ENCODE data around the gene BPIFB1. TPM values are rescaled to one million over a fixed set of nuclear protein-coding genes. Genes with fewer than 3 reads are reported as not detected.

The BPIFB1 gene
- total and polyA plus RNA-seq, 2 of the 13 experiments (the other 11 are each of a cell fraction or from before 2014, with no cell fraction given), result 0.82 to 4.4 TPM

DNA sequence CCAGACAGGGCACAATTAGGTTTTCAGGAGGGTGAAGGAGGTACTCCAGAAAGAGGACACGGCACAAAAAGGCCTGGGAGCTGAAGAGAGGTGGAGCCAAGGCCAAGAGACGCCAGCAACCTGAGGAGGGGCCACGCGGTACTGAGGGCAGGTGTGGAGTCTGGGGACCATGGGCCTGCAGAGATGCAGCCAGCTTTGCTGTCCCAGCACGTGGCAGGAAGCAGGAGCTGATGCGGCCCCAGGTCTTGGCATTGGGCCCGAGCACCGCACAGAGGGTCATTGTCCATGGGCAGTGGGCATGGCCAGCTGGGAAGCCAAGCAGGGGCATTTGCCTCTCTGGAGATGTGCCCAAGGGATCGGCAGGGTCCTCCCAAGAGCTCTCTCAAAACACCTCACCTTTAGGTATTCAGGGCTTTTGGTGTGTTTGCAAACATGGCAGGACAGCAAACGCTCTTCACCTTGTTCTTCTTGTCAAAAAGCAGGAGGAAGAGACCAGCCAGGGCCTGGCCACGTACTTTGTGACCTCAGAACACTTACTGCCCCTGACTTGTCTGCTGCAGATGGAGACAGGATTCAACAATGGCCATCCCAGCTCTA, 1.4 kb upstream of the BPIFB1 start (continued):
- TF ChIP-seq ZBTB40 (IDR thresholded peaks at IDR 0.05) (no peak), ZBTB40 (CRISPR knock-in tag; IDR thresholded peaks at IDR 0.05) (no peak), MIER2 (CRISPR knock-in tag; IDR thresholded peaks at IDR 0.05) (no peak), HNF1B (CRISPR knock-in tag; IDR thresholded peaks at IDR 0.05) (no peak), CHD2 (IDR thresholded peaks at IDR 0.05; ENCODE audit: low read depth, low read length) (no peak), FOXC1 (CRISPR knock-in tag; IDR thresholded peaks at IDR 0.05; ENCODE audit: borderline replicate concordance) (peak; percentile 72; the same call in 1 of the 2 replicates), ZNF232 (CRISPR knock-in tag; IDR thresholded peaks at IDR 0.05; ENCODE audit: borderline replicate concordance) (no peak), SRF (IDR thresholded peaks at IDR 0.05; ENCODE audit: low read depth, low read length) (no peak), PREB (CRISPR knock-in tag; IDR thresholded peaks at IDR 0.05) (no peak), ZNF83 (CRISPR knock-in tag; IDR thresholded peaks at IDR 0.05; ENCODE audit: borderline replicate concordance) (0 out of 2 replicates have a peak, but pooled peaks have one; percentile 67), ATM (IDR thresholded peaks at IDR 0.05; ENCODE audit: borderline replicate concordance) (no peak), ZFP41 (CRISPR knock-in tag; IDR thresholded peaks at IDR 0.05; ENCODE audit: borderline replicate concordance) (no peak), MAFK (conservative IDR thresholded peaks at IDR 0.05 in 1 of 2, IDR thresholded peaks at IDR 0.05 in 1 of 2; ENCODE audit: low read length in 2 of 2) (no peak)

All from HepG2 (cell line).